Parathyroid adenoma (tissue), 2 donors: Measurements from ENCODE around the gene CD244.

Experiments used
- H2AFZ ChIP-seq: fragments of 300-600 bp; sonication (generic); one replicate; pipeline ENCODE4 v1.7.0; 2017; ENCODE audit warnings: antibody characterized with exemption, mild to moderate bottlenecking
- H3K27ac ChIP-seq: fragments of 300-600 bp; sonication (generic); one replicate; pipeline ENCODE4 v1.7.0; 2017
- H3K27me3 ChIP-seq: fragments of 300-600 bp; sonication (generic); one replicate; pipeline ENCODE4 v1.7.0; 2017; ENCODE audit warnings: low read length; ENCODE audit not compliant: control insufficient read depth, insufficient read depth
- H3K36me3 ChIP-seq: fragments of 300-600 bp; sonication (generic); one replicate; pipeline ENCODE4 v1.7.0; 2017; ENCODE audit warnings: low read length; ENCODE audit not compliant: control insufficient read depth, insufficient read depth
- H3K4me1 ChIP-seq: fragments of 300-600 bp; sonication (generic); one replicate; pipeline ENCODE4 v1.7.0; 2017; ENCODE audit warnings: control low read depth
- H3K4me2 ChIP-seq: fragments of 300-600 bp; sonication (generic); one replicate; pipeline ENCODE4 v1.7.0; 2017; ENCODE audit warnings: low read length
- H3K4me3 ChIP-seq: fragments of 300-600 bp; sonication (generic); one replicate; pipeline ENCODE4 v1.7.0; 2017; ENCODE audit warnings: low read depth, low read length
- H3K79me2 ChIP-seq: fragments of 300-600 bp; sonication (generic); one replicate; pipeline ENCODE4 v1.7.0; 2017; ENCODE audit warnings: control low read depth
- H3K9ac ChIP-seq: fragments of 300-600 bp; sonication (generic); one replicate; pipeline ENCODE4 v1.7.0; 2017; ENCODE audit warnings: mild to moderate bottlenecking
- H3K9me3 ChIP-seq: fragments of 300-600 bp; sonication (generic); one replicate; pipeline ENCODE4 v1.7.0; 2017; ENCODE audit warnings: low read length; ENCODE audit not compliant: control insufficient read depth
- CTCF ChIP-seq: fragments of 300-600 bp; sonication (generic); IDR thresholded peaks from one replicate; pipeline ENCODE4 v1.7.0; 2017; ENCODE audit warnings: antibody characterized with exemption, mild to moderate bottlenecking
- donor health status: primary hyperparathyroidism.

CD244 gene

GRCh38 chr1:160798439-160798838 is 64.2 kb downstream of the CD244 start:
- TF ChIP-seq CTCF = no peak
- H3K27ac ChIP-seq = no peak overlapping the region
- H3K4me1 ChIP-seq = no peaks in the 10 kb centered on the region
- no peaks in the 10 kb centered on the region for H3K9me3 ChIP-seq
- H3K4me2 ChIP-seq = no peak overlapping the region
- no peak overlapping the region for H3K4me3 ChIP-seq
- H3K27me3 ChIP-seq = no peaks in the 10 kb centered on the region
- no peaks in the 10 kb centered on the region for H3K79me2 ChIP-seq
- H2AFZ ChIP-seq = no peak overlapping the region
- no peaks in the 10 kb centered on the region for H3K36me3 ChIP-seq
- no peak overlapping the region for H3K9ac ChIP-seq

GRCh38 chr1:160797861-160798273 is 64.8 kb downstream of the CD244 start:
- Histone ChIP-seq H3K9ac (no peak overlapping the region), H3K79me2 (no peaks in the 10 kb centered on the region), H3K4me2 (no peak overlapping the region), H3K36me3 (no peaks in the 10 kb centered on the region), H3K27ac (no peak overlapping the region), H3K9me3 (no peaks in the 10 kb centered on the region), H2AFZ (no peak overlapping the region), H3K27me3 (no peaks in the 10 kb centered on the region), H3K4me3 (no peak overlapping the region), H3K4me1 (no peaks in the 10 kb centered on the region)
- TF ChIP-seq CTCF = no peak

GRCh38 chr1:160797271-160797709 is 65.4 kb downstream of the CD244 start:
- Histone ChIP-seq H3K4me2 (no peak overlapping the region), H3K9me3 (no peaks in the 10 kb centered on the region), H2AFZ (no peak overlapping the region), H3K27ac (no peak overlapping the region), H3K79me2 (no peaks in the 10 kb centered on the region), H3K27me3 (no peaks in the 10 kb centered on the region), H3K4me3 (no peak overlapping the region), H3K9ac (no peak overlapping the region), H3K4me1 (no peaks in the 10 kb centered on the region), H3K36me3 (no peaks in the 10 kb centered on the region)
- TF ChIP-seq CTCF = no peak

GRCh38 chr1:160795951-160796383 is 66.7 kb downstream of the CD244 start, which contains the start of gene LY9:
LY9 (plus strand) TSS chr1:160796174; CDS start chr1:160796188, 14 bp downstream.
- Histone ChIP-seq H3K4me3 (no peak within 1 kb of the TSS), H2AFZ (no peak within 1 kb of the TSS), H3K36me3 (no peaks in the 10 kb centered on the region), H3K79me2 (no peaks in the 10 kb centered on the region), H3K9me3 (no peaks in the 10 kb centered on the region), H3K27me3 (no peaks in the 10 kb centered on the region), H3K27ac (no peak within 1 kb of the TSS), H3K4me2 (no peak within 1 kb of the TSS), H3K9ac (no peak within 1 kb of the TSS), H3K4me1 (no peaks in the 10 kb centered on the region)
- TF ChIP-seq CTCF = no peak

GRCh38 chr1:160794376-160794775 is 68.3 kb downstream of the CD244 start:
- H3K27ac ChIP-seq = no peak overlapping the region
- TF ChIP-seq CTCF = no peak

More at GRCh38 chr1:160794376-160794775, 68.3 kb downstream of the CD244 start:
- no peaks in the 10 kb centered on the region for H3K27me3 ChIP-seq
- H3K9ac ChIP-seq = no peak overlapping the region
- H3K36me3 ChIP-seq = no peaks in the 10 kb centered on the region
- H2AFZ ChIP-seq = no peak overlapping the region
- no peaks in the 10 kb centered on the region for H3K79me2 ChIP-seq
- no peak overlapping the region for H3K4me2 ChIP-seq
- H3K9me3 ChIP-seq = no peaks in the 10 kb centered on the region
- H3K4me3 ChIP-seq = no peak overlapping the region
- no peaks in the 10 kb centered on the region for H3K4me1 ChIP-seq
